ENCODE measurements around the gene PCED1A.
"Not testable (repeated sequence)": the region's sequence is repeated elsewhere in the genome, so short reads cannot be mapped to it uniquely, and the experiment has no call there.

Gene PCED1A

DNA sequence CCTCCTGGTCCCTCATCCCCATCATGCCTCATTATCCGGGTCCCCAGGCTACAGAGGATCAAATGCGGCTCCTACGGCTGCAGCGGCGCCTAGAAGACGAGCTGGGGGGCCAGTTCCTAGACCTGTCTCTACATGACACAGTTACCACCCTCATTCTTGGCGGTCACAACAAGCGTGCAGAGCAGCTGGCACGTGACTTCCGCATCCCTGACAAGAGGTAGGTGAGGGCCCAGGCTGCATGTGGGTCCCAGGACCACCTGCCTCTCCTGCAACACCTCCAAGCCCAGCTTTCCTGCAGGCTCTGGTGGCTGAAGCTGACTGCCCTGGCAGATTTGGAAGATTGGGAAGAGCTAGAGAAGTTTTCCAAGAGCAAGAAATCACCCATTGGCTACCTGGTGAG, 24.6 kb upstream of the PCED1A start:
- no peak for DNase-seq

DNA sequence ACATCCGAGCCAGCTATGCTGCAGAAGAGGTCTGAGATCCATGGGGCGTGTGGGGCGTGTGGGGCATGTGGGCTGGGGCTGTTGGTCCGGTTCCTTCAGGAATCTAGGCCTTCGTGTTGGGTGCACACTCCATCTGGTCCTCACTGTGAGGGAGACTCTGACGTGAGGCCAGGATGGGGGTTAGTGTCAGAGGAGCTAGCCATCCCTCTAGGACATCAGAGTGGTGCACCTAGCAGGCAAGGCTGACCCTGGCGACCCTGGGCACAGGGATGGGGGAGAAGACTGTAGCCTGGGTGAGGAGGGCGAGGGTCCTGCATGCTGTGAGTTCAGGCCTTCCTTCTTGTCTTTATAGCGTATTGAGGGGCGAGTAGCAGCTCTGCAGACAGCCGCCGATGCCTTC, 24.2 kb upstream of the PCED1A start:
- DNase-seq, result no peak

DNA sequence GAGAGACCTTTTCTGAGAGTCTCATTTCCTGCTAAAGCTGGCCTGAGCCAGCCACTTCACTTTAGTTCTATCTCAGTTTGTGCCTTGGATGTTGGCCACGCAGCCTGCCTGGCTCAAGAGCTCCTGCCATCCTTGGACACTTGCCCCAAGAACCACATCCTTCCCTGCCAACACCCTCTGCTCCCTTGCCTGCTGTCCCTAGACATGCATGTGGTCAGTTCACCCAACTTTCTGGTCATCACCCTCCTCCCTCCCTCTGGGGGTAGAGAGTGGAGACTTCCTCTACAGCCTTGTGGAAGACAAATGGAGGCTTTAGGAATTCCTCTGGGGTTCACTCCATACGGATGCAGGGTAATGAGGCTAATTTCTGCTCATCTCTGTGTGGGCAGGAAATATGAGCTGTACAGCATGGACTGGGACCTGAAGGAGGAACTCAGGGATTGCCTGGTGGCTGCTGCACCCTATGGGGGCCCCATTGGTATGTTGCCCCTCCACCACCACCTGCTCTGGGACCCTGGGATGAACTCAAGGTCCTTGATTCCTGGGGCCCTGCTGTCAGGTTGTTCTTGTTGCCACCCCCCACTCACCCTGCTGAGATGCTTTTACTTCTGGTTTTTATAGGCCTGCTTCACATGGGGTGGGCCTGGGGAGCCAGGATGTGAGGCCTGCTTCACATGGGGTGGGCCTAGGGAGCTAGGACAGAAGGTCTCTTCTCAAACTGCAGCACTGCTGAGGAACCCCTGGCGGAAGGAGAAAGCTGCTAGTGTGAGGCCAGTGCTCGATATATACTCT, 19.1 kb upstream of the PCED1A start:
- no peak for DNase-seq

DNA sequence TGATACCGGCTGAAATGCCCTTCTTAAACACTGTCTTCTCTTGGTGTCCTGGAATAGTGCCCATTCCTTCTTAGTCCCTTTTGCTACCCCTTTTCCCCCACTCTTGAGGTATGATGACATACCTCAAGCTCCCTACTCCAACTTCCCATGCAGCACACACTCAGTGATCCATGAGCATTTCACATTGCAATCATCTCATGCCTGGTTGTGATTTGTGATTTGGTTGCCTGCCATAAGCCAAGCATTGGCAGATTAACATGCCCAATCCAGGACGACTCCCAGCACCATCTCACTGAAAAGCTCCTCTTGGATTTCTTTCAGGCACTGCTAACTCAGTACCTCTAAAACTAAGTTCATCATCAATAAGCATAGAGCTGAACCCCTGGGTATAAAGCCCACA, 18.1 kb upstream of the PCED1A start:
- no peak for DNase-seq

DNA sequence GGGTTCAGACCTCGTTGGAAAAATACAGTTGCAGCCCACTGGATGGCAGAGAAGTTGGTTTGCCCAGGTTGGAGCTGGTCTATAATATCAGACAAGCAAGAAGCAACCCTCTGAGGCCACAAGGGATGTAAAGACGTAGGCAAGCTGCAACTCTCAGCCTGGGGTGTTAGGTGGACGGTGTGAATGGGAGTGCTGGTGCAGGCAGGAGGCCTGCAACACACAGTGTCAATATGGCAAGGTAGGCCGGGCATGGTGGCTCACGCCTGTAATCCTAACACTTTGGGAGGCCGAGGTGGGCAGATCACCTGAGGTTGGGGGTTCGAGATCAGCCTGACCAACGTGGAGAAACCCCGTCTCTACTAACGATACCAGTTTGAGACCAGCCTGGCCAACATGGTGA, 10.6 kb upstream of the PCED1A start:
- no peak for DNase-seq

DNA sequence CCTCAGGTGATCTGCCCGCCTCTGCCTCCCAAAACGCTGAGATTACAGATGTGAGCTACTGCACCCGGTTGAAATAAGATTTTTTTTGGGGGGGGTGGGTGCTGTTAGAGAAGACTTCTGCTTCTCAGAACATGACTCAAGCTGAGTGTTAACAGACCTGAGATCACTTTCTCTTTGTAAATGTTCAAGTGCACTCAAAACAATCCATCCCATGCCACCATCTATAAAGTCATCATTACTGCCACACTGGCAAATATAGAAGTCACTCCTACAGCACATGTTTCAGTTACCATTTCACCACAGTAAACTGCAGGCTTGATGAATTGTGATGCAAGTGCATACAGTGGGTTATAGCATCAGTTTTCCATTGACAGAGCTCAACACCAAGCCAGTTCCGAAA, 9.1 kb upstream of the PCED1A start:
- DNase-seq, result no peak

DNA sequence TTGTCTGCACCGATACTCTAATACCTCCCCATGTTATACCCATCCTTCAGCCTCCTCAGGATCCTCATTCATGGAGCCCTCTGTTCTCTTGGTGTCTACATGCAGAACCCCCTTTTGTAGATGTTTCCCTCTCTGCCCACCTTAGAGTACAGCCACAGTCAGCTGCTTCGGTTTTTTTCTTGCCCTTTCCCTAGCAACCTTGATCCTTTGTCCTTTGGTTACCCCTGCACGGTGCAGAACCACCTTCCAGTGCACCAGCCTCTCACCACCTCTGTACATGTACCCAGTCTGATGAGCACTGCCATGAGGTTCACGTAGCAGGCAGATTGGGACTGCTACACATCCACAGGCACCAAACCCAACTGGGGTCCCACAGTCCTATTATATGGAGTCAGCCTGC, 7.3 kb upstream of the PCED1A start:
- DNase-seq, result no peak

DNA sequence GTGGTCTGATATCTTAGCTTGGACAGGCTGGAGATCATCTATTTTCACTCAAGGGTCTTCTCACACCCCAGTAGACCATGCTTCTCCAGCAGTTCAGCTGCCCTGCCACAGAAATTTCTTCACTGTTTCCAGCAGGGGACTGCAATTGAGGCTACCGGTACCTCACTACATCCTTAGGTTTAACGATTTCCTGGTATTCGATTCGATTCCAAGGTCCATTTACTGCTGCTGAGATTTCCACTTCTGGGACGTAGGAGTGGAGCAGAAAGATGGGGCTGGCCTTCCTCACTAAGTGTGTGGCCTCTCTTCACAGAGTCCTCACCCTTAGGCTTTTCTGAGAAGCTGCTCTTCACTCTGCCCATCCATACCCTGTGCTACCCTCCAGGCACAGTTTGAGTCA, 6.2 kb upstream of the PCED1A start:
- DNase-seq, result no peak

DNA sequence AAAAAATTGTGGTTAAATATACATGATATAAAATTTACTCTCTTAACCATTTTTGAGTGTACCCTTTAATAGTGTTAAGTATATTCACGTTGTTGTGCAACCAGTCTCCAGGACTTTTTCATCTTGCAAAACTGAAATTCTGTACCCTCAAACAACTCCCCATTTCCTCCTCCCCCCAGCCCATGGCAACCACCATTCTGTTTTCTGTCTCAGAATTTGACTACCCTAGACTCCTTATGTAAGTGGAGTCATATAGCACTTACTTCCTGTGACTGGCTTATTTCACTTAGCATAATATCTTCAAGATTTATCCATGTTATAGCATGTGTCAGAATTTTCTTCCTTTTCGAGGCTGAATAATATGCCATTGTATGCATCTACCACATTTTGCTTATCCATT, 5.2 kb upstream of the PCED1A start:
- DNase-seq, result no peak

DNA sequence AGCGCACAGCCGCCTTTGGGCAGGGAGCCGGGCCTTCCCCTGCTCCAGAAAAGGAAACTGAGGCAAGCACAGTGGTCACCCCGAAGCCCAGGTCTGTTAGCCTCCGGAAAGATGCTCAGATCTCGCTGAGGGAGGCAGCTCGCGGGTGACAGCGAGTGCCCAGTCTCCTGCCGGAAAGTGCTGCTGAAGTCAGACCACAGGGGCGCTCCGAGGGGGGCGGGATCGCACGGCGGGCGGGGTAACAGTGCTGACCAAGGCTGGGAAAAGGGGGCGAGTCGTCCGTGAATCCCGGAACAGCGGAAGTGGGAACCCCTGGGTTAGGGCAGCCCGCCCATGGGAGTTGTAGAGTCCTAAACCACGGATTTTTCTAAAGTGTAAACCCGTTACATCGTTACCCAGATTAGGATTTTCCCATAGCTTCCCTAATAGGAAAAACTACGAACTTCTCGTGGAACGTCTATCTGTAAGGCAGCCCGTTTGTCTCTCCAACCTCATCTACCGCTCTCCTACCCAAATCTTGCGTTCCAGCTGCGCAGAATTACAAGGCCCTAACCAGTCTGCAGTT, 594 bp upstream of the PCED1A start:
- DNase-seq, result peak; percentile 26

DNA sequence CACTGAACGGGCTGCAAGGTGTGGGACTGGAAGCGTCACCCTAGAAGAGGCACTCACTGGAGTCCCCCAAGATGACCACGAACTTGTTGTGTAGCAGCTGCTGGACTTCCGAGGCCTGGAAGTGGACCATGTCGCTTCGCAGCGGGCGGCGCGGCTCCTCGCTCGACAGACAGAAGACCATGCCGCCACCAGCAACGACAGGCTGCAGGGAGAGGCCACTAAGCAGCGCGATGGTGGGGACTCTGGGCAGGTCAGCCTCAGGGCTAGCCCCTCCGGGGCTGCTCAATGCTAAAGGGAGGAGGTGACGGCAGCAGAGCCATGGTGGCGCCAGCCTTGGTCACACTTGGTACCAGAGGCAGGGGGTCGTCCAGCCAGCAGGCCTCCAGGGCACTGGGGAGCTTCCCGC, 720 bp downstream of the PCED1A start:
- no peak for DNase-seq

DNA sequence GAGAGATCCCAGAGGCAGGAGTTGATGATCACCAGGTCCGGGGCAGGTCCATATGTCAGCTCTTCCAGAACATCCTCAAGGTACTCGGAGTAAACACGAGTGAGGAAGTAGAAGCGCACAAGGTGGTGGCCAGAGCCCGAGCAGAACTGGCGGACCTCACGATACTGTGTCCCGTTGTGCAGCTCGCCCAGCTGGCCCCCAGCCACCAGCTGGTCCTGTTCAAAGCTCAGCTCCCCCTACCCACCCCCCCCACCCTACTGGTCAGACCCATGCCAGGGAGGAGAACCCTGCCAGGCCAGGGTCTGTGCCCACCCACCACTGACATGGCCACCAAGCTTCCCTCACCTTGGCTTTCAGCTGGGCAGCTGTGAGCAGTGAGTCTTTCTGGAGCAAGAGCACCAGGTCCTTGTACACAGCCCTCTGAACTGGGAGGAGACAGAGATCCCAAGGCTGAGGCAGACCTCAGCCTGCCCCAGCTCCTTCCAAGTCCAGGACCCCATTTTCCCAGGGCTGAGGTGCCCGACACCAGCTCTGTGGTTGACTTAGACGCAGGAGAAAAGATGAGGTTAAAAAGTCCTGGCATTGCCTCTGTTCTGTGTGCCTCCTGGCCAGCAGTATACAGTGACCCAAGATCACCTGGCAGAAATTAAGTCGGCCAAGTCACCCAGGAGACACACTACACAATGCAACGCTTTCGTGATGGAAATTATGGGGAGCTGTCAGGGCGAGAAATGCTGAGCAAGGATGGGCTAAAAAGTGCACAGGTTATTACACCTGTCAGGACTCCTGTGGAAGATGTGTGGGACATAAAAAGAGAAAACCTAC, 1.4 kb downstream of the PCED1A start:
- no peak for DNase-seq

DNA sequence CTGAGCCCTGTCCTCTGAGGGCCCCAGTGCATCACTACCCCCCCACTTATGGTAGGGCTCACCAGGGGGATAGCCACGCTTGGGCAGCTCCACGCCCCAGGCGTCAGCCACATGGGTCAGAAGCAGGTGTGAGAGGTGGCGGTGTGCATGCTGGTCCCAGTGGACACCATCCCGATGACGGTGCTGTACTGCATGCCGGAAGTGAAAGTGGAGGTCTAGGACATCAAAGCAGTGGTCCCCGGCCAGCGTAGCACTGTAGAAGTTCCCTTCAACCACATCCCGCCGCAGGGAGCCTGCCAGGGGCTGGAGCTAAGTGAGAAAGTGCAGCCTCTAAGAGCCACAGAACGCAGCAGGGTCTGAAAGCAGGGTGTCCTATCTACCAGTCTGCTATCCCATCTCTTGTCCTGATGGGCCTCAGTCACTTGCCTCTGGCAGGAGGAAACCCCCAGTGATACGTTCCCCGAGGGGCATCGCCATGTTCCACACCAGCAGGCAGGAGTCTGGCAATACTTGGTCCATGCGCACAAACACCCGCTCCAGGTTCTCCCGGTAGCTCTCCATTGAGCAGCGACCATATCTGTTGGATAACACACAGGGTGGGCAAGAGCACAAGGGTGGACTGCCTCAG, 2.2 kb downstream of the PCED1A start:
- no peak for DNase-seq

DNA sequence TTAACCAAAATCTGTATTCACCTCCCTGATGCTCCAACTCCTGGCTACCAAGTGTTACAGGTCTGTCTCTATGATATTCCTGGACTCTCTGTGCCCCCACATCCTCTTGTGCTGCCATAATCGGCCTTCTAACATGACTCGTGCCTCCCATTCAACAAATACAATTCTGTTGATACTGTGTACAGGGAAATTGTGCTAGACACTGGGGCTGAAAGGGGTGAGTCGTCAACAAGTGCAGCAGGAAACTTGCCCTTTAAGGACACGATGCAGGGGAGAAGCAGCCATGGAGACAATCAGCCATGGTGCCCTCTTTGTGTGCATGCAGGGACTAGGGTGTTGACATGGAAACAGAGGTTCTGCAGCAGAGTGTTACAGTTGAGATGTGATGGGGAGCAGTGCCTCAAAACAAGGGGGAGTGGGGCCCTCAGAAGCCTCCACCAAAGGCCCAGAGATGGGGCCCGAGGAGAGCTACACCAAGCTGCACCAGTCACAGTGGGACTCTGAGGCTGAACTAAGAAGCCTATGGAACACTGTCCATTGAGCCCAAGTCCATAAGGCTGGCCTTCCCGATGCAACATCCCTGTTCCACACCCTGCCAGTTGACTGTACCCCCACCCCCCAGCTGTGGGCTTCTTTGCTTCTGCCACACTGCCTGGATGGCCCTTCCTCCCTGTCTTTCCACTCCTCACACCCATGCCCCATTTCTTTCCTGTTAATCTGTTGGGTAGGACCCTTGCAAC, 3.1 kb downstream of the PCED1A start:
- DNase-seq, result no peak

DNA sequence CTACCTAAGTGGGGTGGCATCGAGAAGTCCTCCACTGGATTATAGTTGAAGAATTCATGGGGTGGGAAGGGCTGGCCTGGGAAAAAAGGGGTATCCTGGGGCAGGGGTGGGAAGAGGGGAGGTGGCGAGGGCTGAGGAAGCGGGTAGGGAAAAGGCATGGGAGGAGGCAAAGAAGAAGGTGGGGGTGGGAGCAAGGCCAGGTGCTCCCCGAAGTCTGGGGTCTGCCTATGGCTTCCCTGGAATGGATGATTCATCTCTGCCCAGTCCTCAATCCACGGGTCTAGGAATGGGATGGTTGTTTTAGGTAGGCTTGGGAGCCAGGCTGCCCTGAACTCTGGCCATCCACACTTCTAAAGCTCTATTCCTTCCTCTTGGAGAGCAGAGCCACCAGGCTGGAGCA, 4.4 kb downstream of the PCED1A start:
- DNase-seq, result no peak

DNA sequence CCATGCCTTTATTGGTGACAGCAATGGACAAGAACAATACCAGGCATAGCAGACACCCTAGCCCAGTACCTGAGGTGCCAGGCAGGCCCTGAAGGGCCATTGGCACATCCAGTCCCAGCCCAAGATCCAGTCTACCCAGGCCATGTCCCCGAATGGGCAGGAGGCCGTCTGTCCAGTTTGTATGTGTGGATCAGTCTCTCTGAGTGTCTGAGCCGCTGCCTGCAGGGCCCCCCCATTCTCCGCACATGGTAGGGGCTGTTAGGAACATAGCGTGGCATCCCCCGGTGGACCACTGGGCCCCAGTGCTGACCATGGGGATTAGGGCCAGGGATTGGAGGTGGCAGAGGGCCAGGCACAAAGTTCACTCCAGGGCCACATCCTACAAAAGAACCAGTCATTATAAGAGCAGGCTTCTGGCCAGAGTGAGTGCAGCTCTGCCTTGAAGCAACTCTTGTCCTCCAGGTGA, 5.1 kb downstream of the PCED1A start:
- DNase-seq, result no peak

DNA sequence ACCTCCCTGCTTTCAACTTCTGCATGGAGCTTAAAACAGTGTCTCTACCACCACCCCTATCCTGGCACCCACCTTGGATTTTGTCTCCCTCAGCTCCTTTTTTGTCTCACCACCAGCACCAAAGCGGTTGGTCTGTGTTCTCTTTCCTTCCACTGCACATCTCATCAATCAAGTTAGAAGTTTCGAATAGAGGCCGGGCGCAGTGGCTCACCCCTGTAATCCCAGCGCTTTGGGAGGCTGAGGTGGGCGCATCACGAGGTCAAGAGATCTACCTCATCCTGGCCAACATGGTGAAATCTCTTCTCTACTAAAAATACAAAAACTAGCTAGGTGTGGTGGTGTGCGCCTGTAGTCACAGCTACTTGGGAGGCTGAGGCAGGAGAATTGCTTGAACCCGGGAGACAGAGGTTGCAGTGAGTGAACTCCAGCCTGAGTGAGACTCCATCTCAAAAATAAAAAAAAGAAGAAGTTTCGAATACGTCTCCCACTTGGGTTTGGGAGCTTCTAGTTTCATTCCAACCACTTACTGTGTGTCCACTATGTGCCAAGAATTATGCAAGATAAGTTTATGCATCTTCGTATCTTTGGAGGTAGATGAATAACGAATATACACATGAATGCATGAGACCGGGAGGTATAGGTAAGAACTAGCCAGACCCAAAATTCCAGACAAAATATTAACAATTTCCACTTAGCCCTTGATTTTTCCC, 5.9 kb downstream of the PCED1A start:
- no peak for DNase-seq

DNA sequence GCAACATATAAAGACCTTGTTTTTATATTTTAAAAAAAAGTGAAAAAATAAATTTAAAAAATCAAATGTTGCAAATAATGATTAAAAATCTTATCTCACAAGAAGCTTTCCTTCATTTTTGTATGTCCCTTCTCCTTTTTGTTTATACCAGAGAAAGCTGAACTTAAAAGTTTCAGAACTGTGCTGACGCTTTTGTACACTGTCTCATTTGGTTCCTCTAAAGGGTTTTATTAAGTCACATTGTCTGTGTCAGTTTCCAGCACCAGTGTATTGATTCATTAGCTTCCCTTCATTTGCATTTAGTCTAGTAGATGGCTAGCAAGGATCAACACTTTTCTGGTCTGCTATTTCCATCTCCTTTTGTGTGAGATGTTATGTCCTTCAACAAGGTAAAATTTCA, 6.7 kb downstream of the PCED1A start:
- DNase-seq, result no peak

DNA sequence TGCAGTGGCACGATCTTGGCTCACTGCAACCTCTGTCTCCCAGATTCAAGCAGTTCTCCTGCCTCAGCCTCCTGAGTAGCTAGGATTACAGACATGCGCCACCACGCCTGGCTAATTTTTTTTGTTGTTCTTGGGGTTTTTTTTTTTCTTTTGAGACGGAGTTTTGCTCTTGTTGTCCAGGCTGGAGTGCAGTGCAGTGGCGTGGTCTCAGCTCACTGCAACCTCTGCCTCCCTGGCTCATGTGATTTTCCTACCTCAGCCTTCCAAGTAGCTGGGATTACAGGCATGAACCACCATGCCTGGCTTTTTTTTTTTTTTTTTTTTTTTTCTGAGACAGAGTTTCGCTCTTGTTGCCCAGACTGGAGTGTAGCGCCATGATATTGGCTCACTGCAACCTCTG, 9.2 kb downstream of the PCED1A start:
- DNase-seq, result not testable (repeated sequence)

DNA sequence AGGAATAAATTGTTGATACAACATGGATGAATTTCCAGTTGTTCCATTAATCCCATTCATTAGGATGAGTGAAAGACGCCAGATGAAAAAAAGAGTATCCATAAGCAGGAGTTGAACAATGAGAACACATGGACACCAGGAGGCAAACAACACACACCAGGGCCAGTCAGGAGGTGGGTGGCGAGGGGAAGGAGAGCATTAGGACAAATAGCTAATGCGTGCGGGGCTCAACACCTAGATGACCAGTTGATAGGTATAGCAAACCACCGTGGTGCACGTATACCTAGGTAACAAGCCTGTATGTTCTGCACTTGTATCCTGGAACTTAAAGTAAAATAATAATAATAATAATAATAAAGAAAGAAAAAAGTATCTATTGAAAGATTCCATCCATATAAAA, 11.1 kb downstream of the PCED1A start:
- DNase-seq, result no peak

DNA sequence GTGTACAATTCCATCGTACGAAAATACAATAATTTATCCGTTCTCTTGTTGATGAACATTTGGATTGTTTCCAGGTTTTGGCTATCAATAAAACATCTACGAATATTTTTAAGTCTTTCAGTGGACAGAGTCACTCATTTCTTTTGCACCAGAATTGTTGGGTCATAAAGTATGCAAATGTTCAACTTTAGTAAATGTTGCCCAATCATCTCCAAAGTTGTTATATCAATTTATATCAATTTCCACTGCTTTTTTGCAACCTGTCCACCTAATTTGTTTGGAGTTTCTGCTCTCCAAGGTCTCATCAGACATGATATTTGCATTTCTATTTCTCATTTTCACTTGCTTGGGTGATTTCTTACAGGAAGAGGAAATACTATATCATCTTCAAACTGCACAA, 13.8 kb downstream of the PCED1A start:
- DNase-seq, result no peak

DNA sequence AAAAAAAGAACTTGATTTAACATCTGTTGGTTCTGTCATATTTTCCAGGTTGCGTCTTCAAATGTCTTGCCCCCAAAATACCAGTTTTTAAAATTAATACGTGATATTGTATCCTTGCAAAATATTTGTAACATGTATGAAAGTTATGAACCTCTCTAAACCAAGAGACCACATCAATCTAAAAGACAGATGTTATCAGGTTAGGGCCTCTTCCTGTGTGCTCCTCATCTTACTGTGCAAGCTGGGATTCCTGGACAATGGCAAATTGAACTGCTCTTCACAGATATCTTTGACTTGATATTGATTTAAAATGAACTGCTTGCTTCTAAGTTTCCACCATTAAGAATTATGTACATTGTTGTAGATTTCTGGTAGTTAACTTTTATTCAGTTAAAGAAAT, 14.7 kb downstream of the PCED1A start:
- no peak for DNase-seq
